ENCODE results near the gene LRRC27.

Gene LRRC27

GRCh38 chr10:132417257-132417910 lies 85.4 kb downstream of the LRRC27 start:
- no peak for DNase-seq

DNA sequence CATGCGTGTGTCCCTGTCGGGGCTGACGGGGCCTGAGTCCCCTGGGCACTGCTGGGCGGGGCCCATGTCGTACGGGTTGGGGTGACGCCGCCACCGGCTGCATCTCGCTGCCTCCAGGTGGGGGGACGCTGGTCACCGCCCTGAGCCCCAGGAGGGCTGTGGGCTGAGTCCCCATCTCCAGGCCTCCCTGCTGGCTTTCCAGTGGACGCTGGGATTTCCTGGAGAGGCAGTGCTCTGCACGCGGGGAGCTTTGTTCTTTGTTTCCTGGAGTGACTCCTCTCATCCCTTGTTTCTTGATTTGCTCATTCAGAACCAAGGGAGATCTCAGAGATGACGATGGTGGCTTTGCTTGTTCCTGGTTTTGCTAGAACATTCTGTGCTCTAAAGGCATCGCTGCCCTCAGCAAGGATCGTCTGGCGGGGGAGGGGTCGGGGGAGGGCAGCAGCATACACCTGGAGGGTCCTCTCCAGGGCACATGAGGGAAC lies 86.0 kb downstream of the LRRC27 start:
- no peak for DNase-seq

DNA sequence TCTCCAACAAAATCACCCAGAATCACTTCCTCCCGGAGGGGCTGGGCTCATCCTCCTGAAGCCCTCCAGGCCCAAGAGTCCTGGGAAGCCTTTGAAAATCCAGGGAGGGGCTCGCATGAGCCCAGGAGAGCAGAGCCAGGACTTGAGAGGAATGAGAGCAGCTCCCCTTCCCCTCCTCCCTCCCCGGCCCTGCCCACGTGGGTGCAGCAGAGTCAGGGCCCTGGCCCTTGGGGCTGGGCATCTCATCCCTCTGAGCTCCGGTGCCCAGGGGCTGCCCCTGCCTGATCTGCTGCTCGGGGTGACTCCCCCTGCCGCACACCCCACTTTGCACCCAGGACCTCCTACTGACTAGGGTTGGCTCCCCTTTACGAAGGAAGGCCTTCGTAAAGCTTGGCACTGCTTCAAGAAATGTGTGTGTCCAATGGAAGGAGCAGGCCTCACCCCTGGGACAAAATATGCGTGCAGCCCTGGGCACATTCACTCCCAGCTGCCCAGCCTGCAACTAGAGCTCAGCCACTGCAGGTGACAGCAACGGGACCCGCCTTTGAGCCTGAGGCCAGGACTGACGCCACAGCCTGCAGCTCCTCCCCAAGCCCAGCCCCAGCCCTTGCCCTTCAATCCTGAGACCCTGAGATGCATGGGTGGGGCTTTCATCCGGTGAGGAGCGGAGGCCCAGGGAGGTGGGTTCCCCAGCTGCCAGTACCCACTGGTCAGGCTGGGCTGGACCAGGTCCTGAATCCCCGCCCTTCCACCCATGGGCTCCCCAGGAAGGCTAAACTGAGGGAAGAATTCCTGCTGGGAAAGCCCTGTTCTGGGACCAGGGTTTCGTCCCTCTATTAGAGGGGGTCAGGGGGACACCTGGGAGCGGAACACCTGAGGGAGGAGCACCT lies 86.8 kb downstream of the LRRC27 start:
- DNase-seq = no peak

DNA sequence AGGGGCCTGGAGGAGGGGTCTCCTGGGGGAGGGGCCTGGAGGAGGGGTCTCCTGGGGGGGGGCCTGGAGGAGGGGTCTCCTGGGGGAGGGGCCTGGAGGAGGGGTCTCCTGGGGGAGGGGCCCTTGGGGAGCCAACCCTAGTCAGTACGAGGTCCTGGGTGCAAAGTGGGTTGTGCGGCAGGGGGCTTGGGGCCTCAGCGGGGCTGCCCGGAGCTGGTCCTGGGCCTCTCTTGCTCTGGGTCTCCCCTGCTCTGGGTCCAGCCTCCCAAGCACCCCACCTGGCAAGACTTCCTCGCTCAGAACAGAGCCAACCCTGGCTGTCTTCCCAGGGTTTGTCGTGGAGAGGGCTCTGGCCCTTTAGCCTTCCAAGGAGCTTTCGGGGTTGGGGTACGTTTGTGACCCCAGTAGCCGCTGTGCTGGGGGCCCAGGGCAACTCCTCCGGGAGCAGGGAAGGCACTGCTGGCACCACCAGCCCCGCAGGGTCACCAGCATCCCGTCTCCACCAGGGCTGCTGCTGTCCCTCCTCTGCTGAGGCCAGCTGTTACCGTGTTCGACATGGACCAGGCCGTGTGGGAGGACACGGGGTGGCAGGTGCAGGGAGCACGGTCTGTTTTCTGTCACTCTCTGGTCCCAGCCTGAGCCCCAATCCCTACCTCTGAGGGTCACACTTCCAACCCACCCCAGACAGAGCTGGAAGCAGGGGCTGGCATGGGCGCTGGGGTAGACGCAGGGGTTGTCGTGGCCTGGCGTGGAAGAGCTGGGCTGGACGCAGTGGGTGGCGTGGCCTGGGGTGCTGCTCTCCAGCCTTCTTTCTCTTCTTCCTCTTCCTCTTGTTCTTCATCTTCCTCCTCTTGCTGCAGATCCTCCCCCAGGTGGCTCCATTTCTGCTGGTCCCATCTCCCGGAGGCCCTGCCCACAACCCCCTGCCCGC lies 87.8 kb downstream of the LRRC27 start:
- no peak for DNase-seq

DNA sequence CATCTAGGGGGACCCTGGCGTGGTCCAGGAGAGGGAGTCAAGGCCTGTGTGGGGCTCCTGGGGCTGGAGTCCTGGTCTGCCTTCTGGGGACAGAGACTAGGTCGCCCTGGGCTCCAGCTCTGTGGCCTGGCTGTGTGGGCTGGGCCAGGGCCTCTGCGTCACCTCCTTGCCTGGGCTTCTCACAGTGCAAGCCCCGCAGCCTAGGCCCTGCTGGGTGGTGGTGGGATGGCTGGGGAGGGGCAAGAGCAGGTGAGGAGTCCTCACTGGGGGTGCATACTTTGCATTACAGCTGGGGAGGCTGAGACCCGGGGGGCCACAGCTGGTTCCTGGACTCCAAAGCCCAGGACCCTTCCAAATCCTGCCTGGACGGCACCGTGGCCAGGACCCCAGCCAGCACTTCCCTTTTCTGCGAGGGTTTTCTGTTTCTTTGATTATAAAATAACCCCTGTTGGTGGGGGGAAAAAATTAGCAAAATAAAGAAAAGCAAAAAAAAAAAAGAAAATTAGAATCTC lies 88.5 kb downstream of the LRRC27 start:
- no peak for DNase-seq

- no peak for DNase-seq
These were observed 89.2 kb downstream of the LRRC27 start for GRCh38 chr10:132420981-132421846.

DNA sequence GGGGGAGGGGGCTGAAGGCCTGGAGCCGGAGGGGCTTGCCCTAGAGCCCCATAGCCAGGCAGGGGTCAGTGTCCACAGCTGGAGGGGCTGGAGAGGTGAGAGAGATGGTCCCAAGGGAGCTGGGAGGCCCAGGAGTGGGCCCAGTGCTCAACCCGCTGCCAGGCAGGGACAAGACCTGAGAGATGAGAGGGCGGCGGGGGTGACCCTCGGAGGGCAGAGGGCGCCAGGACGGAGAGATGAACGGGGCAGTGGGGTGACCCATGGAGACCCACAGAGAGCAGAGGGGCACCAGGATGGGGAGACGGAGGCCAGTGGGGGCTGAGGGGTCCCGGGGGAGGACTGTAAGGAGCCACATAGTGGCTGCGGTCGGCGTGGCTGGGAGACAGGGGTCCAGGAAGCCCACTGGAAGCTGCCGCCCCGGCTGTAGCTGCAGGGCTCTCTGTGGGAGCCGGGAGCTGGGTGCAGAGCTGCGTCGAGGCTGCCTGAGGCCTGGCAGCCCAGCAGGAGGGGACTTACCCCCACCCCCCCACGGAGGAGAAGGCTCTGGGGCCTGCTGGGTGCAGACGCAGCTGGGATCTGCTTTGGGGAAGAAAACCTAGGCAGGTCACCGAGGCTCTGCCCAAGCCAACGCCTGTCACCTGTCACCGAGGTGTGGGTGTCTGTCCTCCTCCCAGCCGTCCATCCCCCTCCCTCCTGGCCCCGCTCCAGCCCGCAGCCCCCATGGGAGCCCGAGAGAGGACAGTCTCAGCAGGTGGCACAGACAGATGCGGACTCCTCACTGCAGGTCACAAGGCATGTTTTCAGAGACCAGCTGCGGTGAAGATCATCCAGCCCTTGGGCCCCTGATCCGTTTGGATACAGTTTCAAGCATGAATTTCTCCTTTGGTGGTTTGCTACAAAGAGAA lies 90.1 kb downstream of the LRRC27 start:
- DNase-seq = no peak

GRCh38 chr10:132422903-132423825 lies 91.2 kb downstream of the LRRC27 start:
- no peak for DNase-seq

- no peak for DNase-seq
These were observed 92.2 kb downstream of the LRRC27 start for GRCh38 chr10:132423966-132424861.

DNA sequence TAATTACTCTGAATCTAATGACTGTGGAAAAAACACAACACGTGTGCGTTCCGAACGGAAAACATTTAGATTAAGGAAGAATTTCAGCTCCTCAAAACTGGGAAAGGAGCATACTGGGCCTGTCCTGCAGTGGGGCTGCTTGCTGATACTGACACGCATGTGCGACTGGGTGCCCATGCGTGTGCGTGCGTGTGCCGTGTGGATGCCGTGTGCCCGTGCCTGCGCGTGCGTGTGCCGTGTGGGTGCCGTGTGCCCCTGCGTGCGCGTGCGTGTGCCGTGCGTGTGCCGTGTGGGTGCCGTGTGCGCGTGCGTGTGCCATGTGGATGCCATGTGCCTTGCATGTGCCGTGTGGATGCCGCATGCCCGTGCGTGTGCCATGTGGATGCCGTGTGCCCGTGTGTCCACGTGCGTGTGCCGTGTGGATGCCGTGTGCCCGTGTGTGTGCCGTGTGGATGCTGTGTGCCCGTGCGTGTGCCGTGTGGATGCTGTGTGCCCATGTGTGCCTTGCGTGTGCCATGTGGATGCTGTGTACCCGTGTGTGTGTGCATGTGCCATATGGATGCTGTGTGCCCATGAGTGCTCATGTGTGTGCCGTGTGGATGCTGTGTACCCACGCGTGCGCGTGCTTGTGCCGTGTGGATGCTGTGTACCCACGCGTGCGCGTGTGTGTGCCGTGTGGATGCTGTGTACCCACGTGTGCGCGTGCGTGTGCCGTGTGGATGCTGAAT lies 93.2 kb downstream of the LRRC27 start:
- DNase-seq = no peak

DNA sequence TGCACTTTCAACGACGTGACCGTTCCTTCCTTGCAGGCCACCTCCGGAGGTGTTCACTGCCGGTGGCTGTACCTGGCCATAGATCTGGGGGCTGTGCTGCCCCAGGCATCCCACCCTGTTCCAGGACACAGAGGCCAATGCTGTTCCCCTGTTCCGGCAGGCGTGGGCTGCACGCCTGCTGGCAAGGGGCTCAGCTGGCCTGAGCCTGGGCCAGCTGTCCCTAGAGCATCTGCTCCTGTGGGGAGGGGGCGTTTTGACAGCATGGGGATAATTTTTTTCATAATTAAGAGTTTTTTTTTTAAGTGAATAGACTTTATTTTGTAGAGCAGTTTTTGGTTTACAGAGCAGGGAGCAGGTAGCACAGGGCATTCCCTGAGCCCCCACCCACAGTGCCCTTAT lies 93.8 kb downstream of the LRRC27 start:
- no peak for DNase-seq

- no peak for DNase-seq
These were observed 95.2 kb downstream of the LRRC27 start for GRCh38 chr10:132427006-132427771.

DNA sequence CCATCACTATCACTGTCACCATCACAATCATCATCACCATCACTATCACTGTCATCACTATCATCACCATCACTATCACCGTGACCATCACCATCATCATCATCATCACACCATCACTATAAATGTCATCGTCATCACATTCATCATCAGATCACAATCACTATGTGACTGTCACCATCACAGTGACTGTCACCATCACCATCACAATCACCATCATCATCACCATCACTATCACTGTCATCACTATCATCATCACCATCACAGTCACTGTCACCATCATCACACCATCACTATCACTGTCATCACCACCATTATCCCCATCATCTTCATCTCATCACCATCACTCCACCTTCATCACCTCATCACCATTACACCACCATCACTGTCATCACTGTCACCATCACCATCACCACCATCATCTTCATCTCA lies 96.0 kb downstream of the LRRC27 start:
- no peak for DNase-seq

- no peak for DNase-seq
These were observed 96.5 kb downstream of the LRRC27 start for GRCh38 chr10:132428486-132428995.

Data from NCI-H226 (cell line).